HepG2 (cell line): ENCODE results near the gene CSNK1D. TPM values are rescaled to one million over a fixed set of nuclear protein-coding genes. Genes with fewer than 3 reads are reported as not detected.

Experiments used
- ARHGAP35 ChIP-seq: sonication (generic); formaldehyde crosslinking; IDR thresholded peaks from 2 replicates; pipeline ENCODE4 v1.9.0; 2022; ENCODE audit warnings: mild to moderate bottlenecking, inconsistent platforms, moderate library complexity, missing genetic modification reagents, borderline replicate concordance
- ASH2L ChIP-seq: fragments of 300-600, 200-600 bp; sonication (generic); IDR thresholded peaks from 2 replicates; pipeline ENCODE4 v1.7.0; 2017; ENCODE audit warnings: low read depth, mild to moderate bottlenecking, moderate library complexity, mixed read lengths, low read length; ENCODE audit not compliant: insufficient read length
- CBX1 ChIP-seq: IDR thresholded peaks from one replicate; pipeline ENCODE4 v1.6.1; 2016; ENCODE audit warnings: antibody characterized with exemption, low read depth
- FOXK1 ChIP-seq: sonication (generic); formaldehyde crosslinking; IDR thresholded peaks from 2 replicates; pipeline ENCODE4 v1.4.0; 2020; ENCODE audit warnings: low read depth, missing genetic modification reagents, borderline replicate concordance
- HDAC6 ChIP-seq: fragments of 200-600 bp; sonication (generic); IDR thresholded peaks from 2 replicates; pipeline ENCODE4 v1.7.0; 2017; ENCODE audit warnings: mild to moderate bottlenecking, antibody characterized with exemption, low read length, low read depth
- MED1 ChIP-seq: sonication (generic); formaldehyde crosslinking; IDR thresholded peaks from 2 replicates; pipeline ENCODE4 v1.4.0; 2020; ENCODE audit warnings: missing genetic modification reagents
- MTA1 ChIP-seq: sonication (generic); formaldehyde crosslinking; IDR thresholded peaks from 2 replicates; pipeline ENCODE4 v1.4.0; 2020; ENCODE audit warnings: missing genetic modification reagents, mild to moderate bottlenecking, borderline replicate concordance
- RARA ChIP-seq: IDR thresholded peaks from 2 replicates; pipeline ENCODE4 v1.6.1; 2016; ENCODE audit warnings: missing genetic modification reagents, missing compliant biosample characterization
- RNF2 ChIP-seq: fragments of 450-650 bp; conservative IDR thresholded peaks from 2 replicates; pipeline ENCODE4 v1.6.1; 2016; ENCODE audit warnings: low read depth
- SAFB2 ChIP-seq: sonication (generic); formaldehyde crosslinking; IDR thresholded peaks from 2 replicates; pipeline ENCODE4 v1.5.1; 2020; ENCODE audit warnings: missing genetic modification reagents, low read depth, mild to moderate bottlenecking, borderline replicate concordance
- SATB2 ChIP-seq: sonication (generic); formaldehyde crosslinking; IDR thresholded peaks from 2 replicates; pipeline ENCODE4 v1.5.0; 2020; ENCODE audit warnings: missing genetic modification reagents
- TGIF2 ChIP-seq: IDR thresholded peaks from 2 replicates; pipeline ENCODE4 v1.6.1; 2016; ENCODE audit warnings: control low read depth, missing compliant biosample characterization
- ZBTB40 ChIP-seq, 2 experiments: fragments of 450-650 bp in 1 of 2; sonication (generic) in 1 of 2; formaldehyde crosslinking in 1 of 2; IDR thresholded peaks; 2 replicates each; pipeline versions ENCODE4 v1.6.1 to v1.8.0; 2016 to 2022; ENCODE audit warnings: antibody characterized with exemption in 1 of 2, mild to moderate bottlenecking in 1 of 2, missing genetic modification reagents in 1 of 2
- ZNF367 ChIP-seq: sonication (generic); formaldehyde crosslinking; IDR thresholded peaks from 2 replicates; pipeline ENCODE4 v1.4.0; 2020; ENCODE audit warnings: missing genetic modification reagents, borderline replicate concordance
- ZNF432 ChIP-seq: sonication (generic); formaldehyde crosslinking; IDR thresholded peaks from 2 replicates; pipeline ENCODE4 v1.5.0; 2020; ENCODE audit warnings: missing genetic modification reagents, mild to moderate bottlenecking, borderline replicate concordance
- ZNF556 ChIP-seq: sonication (generic); formaldehyde crosslinking; IDR thresholded peaks from 2 replicates; pipeline ENCODE4 v1.4.0; 2020; ENCODE audit warnings: mild to moderate bottlenecking, missing genetic modification reagents, borderline replicate concordance
- ZNF761 ChIP-seq: sonication (generic); formaldehyde crosslinking; conservative IDR thresholded peaks from 2 replicates; pipeline ENCODE4 v1.4.0; 2020; ENCODE audit warnings: mild to moderate bottlenecking, missing genetic modification reagents
- ZNF788 ChIP-seq: sonication (generic); formaldehyde crosslinking; IDR thresholded peaks from 2 replicates; pipeline ENCODE4 v1.5.0; 2020; ENCODE audit warnings: mild to moderate bottlenecking, missing genetic modification reagents, borderline replicate concordance
- polyA plus RNA-seq, 8 experiments: library from polyadenylated mRNA; depleted of rRNA in 3 of 8; stranded (reverse) in 7 of 8; unstranded in 1 of 8; fragments of >200 nt; fragmentation: Illumina TruSeq in 4 of 8; extraction: Trizol in 4 of 8; gene quantifications; 2 replicates each; pipeline versions ENCODE4 v1.2.1 to v1.2.3, GENCODE V29; 2011 to 2016; ENCODE audit warnings: low read depth in 4 of 8, missing spikeins in 1 of 8, mixed read lengths in 1 of 8; ENCODE audit not compliant: insufficient read depth in 1 of 8
- total RNA-seq, 5 experiments: library from RNA; depleted of rRNA; stranded (reverse); fragments of >200 nt; fragmentation: Illumina TruSeq; extraction: Trizol; gene quantifications; 2 replicates each; pipeline ENCODE4 v1.2.3, GENCODE V29; 2016; ENCODE audit warnings: low read depth in 1 of 5

The CSNK1D gene
- total and polyA plus RNA-seq, 2 of the 13 experiments (the other 11 are each of a cell fraction or from before 2014, with no cell fraction given), result 31.5 to 128 TPM

GRCh38 chr17:82292251-82293154, 19.0 kb upstream of the CSNK1D start (continued):
- TF ChIP-seq MED1 (CRISPR knock-in tag) (peak; percentile 45), ARHGAP35 (CRISPR knock-in tag) (peak; percentile 89; the same call in 1 of the 2 replicates), FOXK1 (CRISPR knock-in tag) (0 out of 2 replicates have a peak, but pooled peaks have one; percentile 52), ZNF788 (peak; percentile 23; the same call in 1 of the 2 replicates), CBX1 (no peak), SATB2 (peak; percentile 73; the same call in 1 of the 2 replicates), SAFB2 (CRISPR knock-in tag) (peak; percentile 32; the same call in 1 of the 2 replicates), ZNF761 (CRISPR knock-in tag) (no peak), TGIF2 (CRISPR knock-in tag) (no peak), ZNF432 (CRISPR knock-in tag) (0 out of 2 replicates have a peak, but pooled peaks have one; percentile 41), MTA1 (CRISPR knock-in tag) (peak; percentile 18; the same call in 1 of the 2 replicates), ASH2L (peak; percentile 90), RARA (CRISPR knock-in tag) (peak; percentile 34), ZNF367 (CRISPR knock-in tag) (0 out of 2 replicates have a peak, but pooled peaks have one; percentile 33), ZNF556 (CRISPR knock-in tag) (peak; percentile 72), RNF2 (peak; percentile 90; the same call in 1 of the 2 replicates), HDAC6 (no peak), ZBTB40 (IDR thresholded peaks at IDR 0.05) (no peak), ZBTB40 (CRISPR knock-in tag; IDR thresholded peaks at IDR 0.05) (peak; percentile 11; the same call in 1 of the 2 replicates)
